DND-41 (cell line): ENCODE data around the gene ANO9.

Experiments
- CTCF ChIP-seq: IDR thresholded peaks from 2 replicates; pipeline ENCODE4 v1.5.1; 2012; ENCODE audit warnings: borderline replicate concordance, low read length, moderate library complexity, mild to moderate bottlenecking; ENCODE audit not compliant: poor library complexity, severe bottlenecking; ENCODE audit errors: extremely low read depth
- EZH2 ChIP-seq: IDR thresholded peaks from 3 replicates; pipeline ENCODE4 v1.6.1; 2012; ENCODE audit warnings: borderline replicate concordance, low read depth, mild to moderate bottlenecking, moderate library complexity, low read length, inconsistent platforms; ENCODE audit not compliant: severe bottlenecking

DNA sequence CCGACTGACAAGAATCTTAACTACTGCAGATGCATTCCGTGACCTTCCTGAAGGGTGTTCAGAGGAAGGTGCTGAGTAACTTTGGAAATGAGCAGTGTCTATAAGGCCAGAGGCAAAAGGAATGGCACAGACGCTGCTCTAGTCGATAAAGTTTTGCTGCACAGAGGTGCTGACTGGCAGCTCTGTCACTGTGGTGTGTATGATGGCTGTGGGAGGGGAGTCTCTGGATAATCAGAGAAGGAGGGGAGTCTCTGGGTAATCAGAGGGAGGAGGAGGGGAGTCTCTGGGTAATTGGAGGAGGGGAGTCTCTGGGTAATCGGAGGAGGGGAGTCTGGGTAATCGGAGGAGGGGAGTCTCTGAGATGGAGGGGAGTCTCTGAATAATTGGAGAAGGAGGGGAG, 26.7 kb upstream of the ANO9 start:
- TF ChIP-seq CTCF (no peak), EZH2 (no peak)
